HG02623 (cell line): Measurements from ENCODE around the gene KDELR3.

Source experiments
- ATAC-seq: cut with Tn5 transposase; IDR thresholded peaks from one replicate; pipeline ENCODE4 v1.9.1; 2021; ENCODE audit warnings: moderate library complexity; ENCODE audit not compliant: unreplicated experiment

Gene KDELR3

DNA sequence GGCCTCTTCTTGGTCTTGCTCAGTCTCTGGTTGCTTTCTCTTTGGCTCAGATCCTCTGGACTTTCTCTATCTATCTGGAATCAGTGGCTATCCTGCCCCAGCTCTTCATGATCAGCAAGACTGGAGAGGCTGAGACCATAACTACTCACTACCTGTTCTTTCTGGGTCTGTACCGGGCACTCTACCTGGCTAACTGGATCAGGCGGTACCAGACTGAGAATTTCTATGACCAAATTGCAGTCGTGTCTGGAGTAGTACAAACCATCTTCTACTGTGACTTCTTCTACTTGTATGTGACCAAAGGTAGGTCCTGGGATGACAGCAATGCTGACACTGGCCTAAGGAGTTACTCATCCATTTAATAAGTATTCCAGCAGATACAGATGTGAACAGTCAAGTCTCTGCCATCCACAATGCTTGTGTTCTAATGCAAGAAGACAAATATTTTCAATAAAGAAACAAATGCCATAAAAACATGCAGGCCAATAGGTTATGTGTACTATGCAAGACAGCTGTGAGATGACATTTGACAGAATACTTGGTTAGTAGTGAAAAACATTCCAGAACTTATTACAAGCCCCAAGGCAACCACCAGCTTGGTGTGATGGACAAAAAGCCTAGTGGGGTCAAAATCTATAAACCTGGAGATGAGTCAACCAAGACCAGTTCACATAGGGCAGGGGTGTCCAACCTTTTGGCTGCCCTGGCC lies 13.4 kb downstream of the KDELR3 start:
- no peak for ATAC-seq

DNA sequence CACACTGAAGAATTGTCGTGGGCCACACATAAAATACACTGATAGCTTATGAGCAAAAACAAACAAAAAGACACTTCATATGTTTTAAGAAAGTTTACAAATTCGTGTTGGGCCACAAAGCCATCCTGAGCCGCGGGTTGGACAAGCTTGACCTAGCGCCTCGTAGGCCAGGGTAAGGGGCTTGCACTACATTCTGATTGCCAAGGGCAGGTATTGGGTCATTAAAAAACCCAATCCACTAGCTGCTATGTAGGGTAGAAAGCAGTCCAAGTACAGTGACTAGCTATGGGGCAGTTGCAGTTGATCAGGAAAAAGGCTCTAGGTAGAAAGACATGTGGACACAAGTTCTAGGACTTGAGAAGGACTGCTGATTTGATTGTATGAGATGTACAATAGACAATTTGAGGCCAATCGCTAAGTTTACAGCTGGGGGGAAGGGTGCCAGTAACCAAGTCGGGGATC lies 14.0 kb downstream of the KDELR3 start:
- no peak for ATAC-seq

DNA sequence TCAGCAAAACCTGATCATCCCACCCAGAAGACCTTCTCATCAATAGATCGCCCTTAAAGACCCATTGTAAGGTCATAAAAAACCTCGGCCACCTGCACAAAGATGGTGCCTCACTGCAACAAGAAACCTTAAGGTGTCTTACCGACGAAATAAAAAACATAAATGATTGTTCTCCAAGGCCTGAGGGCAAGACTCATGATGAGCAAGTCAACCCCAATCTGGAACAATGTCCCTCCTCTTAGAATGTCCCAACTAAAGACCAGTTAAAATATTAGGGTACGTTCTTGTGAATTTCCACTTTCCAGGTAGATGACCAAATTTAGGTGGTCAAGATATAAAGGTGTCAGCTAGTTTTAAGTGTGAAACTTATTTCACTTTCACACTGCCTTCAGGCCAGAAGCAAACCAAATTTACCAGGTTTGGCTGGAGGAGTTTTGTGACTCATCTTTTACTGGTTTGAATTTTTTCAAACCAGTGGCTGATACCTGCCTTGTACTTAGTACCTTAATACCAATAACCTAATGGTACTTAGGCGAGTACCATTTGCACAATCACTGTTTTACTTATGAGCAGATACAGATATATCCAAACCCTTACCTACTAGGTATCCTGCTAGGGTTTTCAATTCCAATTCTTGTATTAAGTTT lies 14.9 kb downstream of the KDELR3 start:
- no peak for ATAC-seq

DNA sequence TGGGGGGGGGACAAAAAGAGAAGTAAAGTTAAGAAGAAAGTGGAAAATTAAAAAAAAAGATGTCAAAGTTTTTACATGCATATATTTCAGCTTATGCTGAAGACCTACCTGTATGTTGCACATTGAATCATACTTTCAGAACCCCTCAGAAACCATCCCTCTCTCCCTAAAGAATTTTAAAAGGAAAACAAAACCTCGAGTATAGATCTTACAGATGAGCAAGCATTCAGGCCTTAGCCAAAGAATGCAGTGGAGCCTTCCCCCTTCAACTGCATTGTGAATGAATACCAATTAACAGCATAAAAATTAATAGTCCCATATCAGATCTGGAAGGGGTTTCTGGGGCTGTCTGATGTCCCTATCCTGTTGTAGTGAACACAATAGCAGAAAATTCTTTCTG lies 16.3 kb downstream of the KDELR3 start:
- ATAC-seq = no peak

DNA sequence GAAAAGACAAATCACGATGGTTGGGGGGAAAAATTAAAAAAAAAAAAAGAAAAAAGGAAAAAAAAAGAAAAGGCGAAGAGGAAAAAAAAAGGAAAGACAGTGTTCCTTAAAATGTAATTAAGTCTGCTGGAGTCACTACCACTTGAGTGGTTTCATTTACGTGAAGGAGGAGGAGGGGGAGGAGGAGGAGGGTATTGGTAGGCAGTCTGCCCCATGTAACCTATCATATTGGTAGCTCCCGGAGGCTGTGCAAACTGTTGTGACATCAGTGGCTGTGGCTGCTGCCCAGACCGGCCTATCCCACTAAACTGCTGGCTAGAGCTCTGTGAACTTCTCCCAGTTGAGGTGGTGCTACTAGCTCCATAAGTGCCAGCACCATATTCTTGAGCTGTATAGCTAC lies 17.9 kb downstream of the KDELR3 start:
- no peak for ATAC-seq

DNA sequence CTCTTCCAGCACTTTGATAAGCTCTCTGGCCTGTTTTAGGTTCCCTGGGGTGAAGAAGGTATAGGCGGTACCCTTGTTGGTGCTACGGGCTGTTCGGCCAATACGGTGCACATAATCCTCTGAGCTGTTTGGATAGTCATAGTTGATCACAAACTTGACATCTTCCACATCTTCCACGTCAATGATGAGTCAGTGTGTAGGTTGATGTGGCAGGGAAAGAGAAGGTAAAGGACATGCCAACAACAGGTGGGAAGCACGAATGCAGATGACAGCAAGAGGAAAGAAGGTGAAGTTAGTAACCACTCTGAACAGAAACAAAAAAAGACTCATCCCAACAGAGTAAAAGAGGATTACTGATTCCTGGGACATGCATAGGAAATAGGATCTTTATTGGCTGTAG lies 20.1 kb downstream of the KDELR3 start:
- no peak for ATAC-seq

DNA sequence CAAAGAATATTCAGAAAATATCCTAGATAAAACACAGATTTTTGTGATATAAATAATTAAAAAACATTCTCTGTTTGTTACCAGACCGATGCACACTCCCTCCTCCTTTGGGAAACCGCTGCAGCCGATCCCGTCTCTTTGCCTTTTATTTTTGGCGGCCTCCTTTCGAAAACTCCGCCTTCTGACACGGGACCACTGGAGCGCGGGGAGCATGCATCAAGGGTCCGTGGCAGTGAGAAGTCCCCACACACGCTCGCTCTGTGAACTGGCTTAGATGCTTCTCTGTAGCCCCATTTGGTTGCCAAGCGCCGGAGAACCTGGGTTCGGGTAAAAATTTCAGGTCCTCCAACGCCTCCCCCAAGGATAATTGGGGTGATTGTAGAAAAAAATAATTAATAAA lies 21.2 kb downstream of the KDELR3 start:
- ATAC-seq = no peak

DNA sequence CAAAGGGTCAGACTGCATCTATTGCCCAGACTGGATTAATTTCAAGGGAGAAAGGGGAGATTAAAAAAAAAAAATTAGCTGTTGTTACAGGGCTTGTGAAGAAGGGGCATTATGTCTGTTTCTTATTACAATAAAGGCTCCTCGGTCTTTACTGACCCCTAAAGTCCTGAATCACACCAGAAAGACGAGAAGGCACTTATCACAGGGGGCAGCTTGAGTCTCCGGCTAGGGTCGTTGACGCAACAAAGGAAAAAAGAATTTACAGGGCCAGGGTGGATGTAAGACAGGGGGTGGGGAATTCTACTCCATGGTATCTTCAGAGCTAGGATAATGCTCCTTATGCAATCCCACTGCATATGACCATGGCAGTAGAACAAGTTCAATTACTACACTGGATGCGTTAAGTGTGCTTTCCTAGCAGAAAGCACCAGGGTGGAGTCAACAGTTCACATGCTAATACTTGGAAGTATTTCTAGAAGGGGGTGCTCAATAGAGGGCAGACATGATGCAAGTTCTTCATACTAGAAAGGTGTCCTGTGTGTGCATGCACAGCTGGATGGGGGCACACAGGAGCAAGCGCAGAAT lies 21.8 kb downstream of the KDELR3 start:
- no peak for ATAC-seq

DNA sequence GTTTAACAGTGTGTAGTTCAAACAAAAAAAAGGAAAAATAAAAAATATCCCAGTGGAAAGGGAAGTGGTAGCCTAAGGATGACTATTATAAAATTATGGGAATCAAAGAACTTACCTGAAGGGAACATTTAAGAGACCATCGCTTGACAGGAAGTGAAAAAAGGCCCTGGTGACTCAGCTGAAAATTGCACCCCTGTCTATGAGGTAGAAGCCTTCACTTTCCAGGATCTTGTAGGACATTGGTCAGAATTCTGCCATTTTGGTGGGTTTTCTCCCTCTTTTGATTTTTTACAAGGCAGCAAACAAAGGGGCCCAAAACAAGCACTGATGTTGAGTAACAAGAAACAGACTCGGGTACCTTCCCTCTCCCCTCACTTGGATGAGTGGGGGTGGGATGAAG lies 22.6 kb downstream of the KDELR3 start:
- no peak for ATAC-seq

DNA sequence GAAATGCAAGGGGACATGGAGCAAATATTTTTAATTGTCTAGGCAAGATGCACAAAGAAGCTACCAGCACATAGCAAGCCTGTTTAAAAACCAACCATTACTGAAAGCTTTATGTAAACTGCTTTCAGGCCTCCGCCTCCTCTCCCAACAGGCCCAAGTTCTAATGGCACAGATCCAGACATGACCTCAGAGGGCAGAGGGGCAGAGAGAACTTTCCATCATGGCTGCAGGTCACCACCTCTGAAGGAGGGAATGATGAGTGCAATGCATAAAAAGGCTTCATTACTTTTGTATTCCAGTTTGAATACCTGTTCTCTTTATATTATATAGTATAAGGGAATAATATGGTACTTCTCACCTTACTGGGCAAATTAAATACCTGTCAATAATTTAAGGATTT lies 23.0 kb downstream of the KDELR3 start:
- ATAC-seq = no peak

DNA sequence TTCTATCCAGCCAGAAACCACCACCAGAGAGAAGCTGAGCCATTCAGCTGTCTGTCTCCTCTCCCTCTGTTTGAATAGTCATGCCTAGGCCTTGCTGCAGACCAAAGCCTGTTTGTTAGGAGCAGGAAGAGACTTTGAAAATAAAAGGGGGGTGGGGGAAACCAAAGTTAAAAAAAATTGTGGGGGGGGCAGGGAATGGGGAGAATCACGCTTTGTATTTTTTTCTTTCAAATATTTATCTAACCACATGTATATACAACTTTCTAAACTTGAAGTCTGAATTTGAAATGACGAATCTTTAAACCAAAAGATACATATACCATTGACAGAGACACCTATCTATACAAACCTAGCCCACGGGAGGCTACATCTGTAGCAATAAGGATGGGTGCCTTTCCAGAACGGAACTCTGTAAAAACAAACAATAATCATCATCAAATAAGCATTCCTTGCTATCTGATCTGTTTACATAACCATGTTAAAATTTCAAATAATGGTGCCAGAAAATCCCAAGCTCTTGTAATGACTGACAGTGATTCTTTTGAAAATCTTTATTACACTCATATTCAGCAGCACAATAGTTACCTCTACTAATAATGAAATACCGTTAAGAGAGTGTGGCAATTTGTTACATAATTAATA lies 23.9 kb downstream of the KDELR3 start:
- ATAC-seq = no peak

DNA sequence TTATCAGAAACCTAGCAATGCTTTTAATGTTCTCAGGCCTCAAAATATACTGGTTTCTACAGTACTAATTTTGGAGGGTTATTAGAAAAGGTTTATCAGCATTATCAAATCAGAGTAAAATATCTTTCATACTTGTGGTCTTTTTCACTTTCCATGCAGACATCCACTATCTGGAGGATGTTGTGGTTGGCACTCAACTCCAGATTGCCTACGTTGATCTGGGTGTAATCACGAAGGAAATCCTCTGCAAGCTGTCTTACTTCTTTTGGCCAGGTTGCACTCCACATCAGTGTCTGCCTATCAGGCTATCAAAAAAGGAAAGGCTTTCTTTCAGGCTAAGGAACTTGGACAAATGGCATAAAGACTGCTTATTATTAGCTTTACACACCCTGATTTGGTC lies 26.6 kb downstream of the KDELR3 start:
- no peak for ATAC-seq

DNA sequence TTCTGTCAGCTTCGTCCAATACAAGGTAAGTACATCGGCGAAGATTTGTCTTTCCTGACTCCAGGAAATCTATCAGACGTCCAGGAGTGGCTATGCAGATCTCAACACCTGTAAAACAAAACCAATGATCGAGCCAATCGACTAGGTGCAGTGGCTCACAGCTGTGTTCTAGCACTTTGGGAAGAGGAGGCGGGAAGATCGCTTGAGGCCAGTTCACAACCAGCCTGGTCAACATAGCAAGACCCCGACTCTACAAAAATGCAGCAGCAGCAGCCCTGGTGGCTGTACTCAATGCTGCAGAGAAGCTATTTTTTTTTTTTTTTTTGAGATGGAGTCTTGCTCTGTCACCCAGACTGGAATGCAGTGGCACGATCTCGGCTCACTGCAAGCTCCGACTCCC lies 27.0 kb downstream of the KDELR3 start:
- no peak for ATAC-seq

DNA sequence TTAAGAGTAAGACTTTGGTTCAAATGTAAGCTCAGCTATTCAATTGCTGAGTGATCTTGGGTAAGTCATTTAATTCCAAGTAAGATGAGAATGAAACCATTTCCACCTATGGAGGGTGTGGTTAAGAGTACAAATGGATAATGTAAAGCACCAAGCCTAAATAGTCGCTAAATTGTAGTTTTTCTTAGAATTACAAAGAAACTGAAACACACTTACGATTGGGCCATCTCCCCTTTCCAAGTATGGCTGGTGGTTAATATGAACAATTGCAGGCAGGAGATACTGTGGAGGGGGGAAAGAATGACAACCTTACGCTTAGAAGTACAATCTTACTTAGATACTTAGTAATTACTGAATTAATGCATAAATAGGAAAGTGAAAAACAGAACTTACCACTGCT lies 30.0 kb downstream of the KDELR3 start:
- no peak for ATAC-seq

DNA sequence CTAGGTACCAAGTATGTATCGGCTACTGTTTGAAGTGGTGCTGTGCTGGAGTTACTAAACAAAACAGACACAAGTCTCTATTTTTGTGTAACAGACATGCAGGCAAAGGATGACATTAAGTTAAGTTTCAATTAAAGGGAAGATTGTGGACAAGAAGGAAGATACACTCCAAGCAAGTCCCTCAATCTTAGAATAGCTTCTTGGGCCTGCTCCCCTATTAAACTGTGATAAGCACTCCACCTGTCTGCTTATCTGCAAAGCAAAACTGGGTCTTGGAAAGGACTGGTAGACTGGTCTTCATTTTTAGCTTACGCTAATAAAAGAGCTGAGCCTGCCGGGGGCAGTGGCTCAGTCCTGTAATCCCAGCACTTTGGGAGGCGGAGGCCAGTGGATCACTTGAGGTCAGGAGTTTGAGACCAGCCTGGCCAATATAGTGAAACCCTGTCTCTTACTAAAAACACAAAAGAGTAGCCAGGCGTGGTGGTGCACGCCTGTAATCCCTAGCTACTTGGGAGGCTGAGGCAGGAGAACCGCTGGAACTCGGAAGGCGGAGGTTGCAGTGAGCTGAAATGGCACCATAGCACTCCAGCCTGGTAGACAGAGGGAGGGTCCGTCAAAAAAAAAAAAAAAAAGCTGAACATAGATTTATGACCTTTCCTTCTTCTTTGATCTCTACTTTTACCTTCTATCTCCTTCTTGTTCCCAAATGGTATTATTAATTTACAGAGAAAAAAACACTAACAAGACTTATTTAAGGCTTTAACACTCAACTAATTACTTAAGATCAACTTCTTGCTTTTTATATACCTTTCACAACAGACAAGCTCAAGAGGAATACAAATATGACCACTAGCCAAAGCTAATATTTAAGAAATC lies 34.1 kb downstream of the KDELR3 start:
- ATAC-seq = no peak

DNA sequence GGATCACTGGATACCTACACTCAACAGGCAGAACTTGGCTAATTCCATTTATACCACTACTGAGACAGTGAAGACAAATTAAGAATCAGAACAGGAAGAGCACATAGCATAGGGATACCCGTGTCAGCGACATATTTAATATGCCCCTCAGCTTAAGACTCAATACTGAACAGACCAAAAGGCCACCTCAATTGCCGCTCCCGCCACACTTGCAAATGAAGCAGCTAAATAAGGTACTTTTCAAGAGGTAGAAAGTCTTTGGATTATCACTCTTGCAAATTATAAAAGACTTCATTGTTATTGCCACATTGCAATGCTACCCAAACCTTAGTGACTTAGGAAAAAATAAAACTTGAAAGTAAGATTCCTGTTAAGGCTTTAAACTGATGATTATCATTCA lies 35.1 kb downstream of the KDELR3 start:
- no peak for ATAC-seq

DNA sequence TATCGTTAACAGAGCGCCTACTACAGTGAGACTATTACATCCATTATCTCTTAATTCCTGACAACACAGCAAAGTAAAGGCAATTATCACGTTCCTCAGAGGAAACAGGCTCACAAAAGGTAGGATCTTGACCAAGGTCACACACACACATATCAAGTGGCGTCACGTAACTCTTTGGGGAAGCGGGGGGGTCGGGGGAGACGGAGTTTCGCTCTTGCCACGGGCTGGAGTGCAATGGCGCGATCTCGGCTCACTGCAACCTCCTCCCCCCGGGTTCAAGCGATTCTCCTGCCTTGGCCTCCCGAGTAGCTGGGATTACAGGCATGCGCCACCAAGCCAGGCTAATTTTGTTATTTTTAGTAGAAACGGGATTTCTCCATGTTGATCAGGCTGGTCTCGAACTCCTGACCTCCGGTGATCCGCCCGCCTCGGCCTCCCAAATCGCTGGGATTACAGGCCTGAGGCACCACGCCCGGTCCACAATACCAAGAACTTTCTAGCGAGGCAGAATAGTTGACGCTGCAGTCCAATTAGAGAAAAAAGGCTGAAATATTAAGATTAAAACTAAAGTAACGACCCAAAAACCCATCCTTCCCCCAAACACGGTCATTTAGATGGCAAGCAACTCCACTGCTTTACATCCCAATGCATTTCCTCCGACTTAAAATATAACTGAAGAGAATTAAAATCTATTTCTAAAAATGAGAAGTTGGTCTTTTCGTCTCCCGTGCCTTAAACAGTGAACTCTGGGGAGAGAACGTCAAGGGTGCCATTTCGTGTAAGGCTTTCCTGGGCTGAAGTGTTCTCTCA lies 37.0 kb downstream of the KDELR3 start:
- no peak for ATAC-seq

DNA sequence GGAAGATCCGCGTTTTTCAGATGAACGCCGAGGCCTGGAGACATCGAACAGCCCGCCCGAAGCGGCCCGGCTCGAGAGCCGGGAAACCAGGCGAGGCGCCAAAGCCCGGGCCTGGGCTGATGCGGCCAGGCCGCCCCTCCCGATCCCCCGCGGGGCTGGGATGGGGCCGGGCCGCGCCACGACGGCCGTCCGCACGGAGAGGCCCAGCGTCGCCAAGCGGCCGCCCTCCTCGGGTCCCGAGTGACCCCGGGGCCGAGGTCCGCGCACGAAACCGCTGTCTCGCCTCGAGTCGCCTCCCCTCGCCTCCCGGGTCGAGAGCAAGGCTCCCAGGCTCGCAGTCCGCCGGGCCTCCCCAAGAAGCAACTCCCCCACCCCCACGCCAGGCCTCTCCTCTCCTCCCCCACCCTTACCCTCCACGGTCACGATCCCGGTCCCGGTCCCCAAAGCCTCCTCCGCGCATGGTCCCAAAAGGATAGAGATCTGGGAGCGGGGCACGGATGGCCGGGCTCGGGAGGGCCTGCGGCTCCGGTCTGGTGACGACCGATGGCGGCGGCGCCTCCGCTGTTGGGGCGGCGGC lies 37.7 kb downstream of the KDELR3 start:
- peak; percentile 13 for ATAC-seq

DNA sequence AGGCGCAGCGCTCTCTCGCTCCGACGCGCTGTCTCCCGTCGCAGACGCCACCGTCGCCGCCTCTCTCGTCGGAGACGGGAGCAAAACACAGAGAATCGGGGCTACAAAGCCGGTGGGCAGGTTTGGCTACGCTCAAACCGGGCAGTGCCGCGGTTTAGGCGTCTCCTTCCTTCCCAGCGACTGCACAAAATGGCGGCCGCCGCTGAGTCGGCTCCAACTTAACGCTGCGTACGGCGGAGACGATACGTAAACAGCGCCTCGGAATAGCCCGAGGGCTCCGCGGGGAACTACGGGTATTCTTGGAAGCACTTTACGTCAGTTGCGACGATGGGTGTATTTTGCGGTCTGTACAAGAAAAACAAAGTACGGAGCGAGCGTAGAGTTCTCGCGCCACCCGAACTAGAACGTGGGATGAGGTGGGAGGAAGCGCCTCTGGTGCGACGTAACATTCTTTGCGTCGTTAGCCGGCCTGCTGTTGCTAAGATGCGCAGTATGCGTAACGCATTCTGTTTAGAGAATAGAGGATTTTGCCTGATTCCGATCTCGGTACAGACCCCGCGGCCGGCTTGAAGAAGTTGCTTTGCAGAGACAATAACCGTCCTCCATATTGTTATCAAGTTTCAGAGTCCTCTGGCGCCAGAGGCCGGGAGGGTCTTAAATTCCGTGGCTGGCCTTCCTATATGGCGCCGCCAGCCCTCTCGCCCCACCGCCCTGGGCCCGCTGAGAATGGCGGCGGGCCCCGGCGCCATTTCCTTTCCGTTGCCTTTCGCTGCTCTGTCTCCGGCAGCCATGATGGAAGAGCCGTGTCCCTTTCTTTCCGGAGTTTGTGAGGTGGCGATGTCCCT lies 38.4 kb downstream of the KDELR3 start, which contains the start of gene DDX17:
Gene DDX17 (minus strand): TSS at position 194 of the 845 bp plus-strand sequence.
- ATAC-seq = peak; percentile 77
